Activated CD8-positive, alpha-beta memory T cell treated with anti-CD3 and anti-CD28 coated beads, Interleukin-2, amount 10 ng/mL, durations not matched to agents 7 days and 5 days (primary cell): Measurements from ENCODE around the gene PPP1R14D. TPM values are rescaled to one million over a fixed set of nuclear protein-coding genes. Genes with fewer than 3 reads are reported as not detected.

Source experiments
- ATAC-seq: fragments of 150-1000 bp; cut with Tn5 transposase; one replicate; pipeline ENCODE4 v1.10.0; 2021; ENCODE audit warnings: moderate library complexity
- CTCF ChIA-PET: fragments of 350-600 bp; sonication (Branson Sonifier 250); formaldehyde crosslinking; loops from one replicate; lab custom pipeline; 2021; ENCODE audit warnings: antibody characterized with exemption; lab: Charles Lee
- DNase-seq: peaks from one replicate; pipeline ENCODE4 v3.0.0-alpha.2; 2020
- H3K27ac Mint-ChIP-seq: one replicate; pipeline ENCODE4 v1.8.0; 2021; ENCODE audit warnings: mild to moderate bottlenecking, mixed read lengths
- H3K27me3 Mint-ChIP-seq: one replicate; pipeline ENCODE4 v1.8.0; 2021; ENCODE audit warnings: mixed read lengths
- H3K36me3 Mint-ChIP-seq: one replicate; pipeline ENCODE4 v1.8.0; 2021; ENCODE audit warnings: mild to moderate bottlenecking, mixed read lengths
- H3K4me1 Mint-ChIP-seq: one replicate; pipeline ENCODE4 v1.8.0; 2021; ENCODE audit warnings: mixed read lengths
- H3K4me3 Mint-ChIP-seq: one replicate; pipeline ENCODE4 v1.8.0; 2021; ENCODE audit warnings: mild to moderate bottlenecking, moderate library complexity, mixed read lengths
- H3K9me3 Mint-ChIP-seq: one replicate; pipeline ENCODE4 v1.8.0; 2022; ENCODE audit warnings: low read depth, mixed read lengths
- total RNA-seq, 2 experiments: library from RNA; stranded (reverse); gene quantifications; one replicate each; pipeline ENCODE4 v1.2.3, GENCODE V29; 2021

PPP1R14D gene
- total RNA-seq, 2 experiments from 2014 or later = not detected

DNA sequence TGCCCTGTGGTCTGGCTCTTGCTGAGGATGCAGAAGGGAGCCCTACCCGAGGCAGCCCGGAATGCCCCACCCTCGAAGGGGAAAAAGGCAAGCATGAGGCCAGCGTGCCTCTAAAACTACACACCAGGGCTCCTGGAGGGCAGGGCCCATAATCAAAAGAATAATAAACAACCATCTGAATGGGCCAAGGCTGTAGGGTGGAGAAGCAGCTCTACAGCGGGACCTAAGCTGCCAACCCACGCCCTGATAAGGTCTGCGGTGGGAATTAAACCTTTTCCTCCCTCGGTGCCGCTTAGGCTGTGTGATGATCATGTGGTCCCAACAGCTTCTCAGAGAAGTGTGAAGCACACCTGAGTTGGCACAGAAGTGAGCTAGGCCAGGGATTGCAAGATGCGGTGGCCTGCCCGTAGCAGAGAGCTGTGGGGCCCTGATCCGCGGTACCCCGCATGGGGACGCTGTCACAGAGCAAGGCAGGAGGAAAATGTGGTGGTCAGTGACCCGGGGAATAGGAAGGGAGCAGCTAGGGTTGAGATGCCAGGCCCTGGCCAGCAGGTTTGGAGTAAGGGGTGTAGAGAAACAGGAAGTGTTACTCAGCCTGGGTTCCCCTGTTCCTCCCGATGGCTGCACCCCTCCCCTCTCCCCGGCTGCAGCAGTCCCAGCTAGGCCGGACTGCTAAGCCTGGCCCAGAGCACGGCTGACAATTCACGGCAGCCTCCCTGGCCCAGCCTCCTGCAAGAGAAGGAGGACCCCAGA, 59.8 kb downstream of the PPP1R14D start:
- CTCF ChIA-PET = interaction anchor here (0.9 to 2.1 kb wide), 5 partner anchors 14 to 35 kb away, joined by 3 to 13 read pairs (median 4); no protein-coding TSS in a partner anchor
- Mint-ChIP-seq H3K27ac (peak overlapping the region; percentile 85), H3K4me1 (peaks cover 44% of the 10 kb centered on the region), H3K36me3 (peaks cover 3% of the 10 kb centered on the region), H3K27me3 (no peaks in the 10 kb centered on the region), H3K9me3 (no peaks in the 10 kb centered on the region), H3K4me3 (no peak overlapping the region)
- DNase-seq = no peak
- ATAC-seq = no peak

DNA sequence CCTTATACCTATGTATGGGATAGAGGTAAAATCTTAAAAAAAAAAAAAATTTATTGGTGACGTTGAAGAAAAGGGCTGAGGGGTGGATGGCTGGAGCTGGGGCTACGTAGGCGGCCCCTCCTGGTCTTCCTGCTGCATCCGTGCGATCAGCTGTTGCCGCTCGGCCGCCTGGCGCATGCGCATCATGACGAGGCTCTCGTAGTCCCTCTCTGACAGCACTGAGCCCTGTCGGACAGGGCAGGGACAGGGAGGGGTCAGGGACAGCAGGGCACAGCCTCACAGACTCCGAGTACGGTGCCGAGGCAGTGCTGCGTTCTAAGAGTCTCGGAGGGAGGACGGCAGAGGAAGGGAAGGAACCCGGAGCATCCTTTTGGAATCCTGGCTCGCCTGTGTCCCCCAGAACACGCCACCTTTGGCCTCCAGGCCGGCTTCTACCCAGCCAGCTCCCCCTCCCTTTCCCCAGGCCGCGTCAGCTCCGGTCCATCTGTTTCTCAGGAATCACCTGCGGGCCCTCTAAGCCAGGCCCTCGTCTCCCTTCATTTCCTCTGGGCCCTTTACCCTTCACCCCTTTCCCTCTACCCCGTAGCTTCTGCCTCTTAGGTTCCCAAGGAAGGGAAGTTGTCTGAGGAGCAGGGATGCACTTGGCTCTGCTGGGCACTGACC, 60.5 kb downstream of the PPP1R14D start:
- CTCF ChIA-PET = interaction anchor here (0.9 to 1.4 kb wide), 4 partner anchors 16 to 36 kb away, joined by 3 to 5 read pairs (median 4); no protein-coding TSS in a partner anchor
- H3K36me3 Mint-ChIP-seq = peaks cover 3% of the 10 kb centered on the region
- no peak for ATAC-seq
- no peak overlapping the region for H3K27ac Mint-ChIP-seq
- no peak for DNase-seq
- H3K4me3 Mint-ChIP-seq = no peak overlapping the region
- H3K27me3 Mint-ChIP-seq = no peaks in the 10 kb centered on the region
- no peaks in the 10 kb centered on the region for H3K9me3 Mint-ChIP-seq
- H3K4me1 Mint-ChIP-seq = peaks cover 50% of the 10 kb centered on the region

DNA sequence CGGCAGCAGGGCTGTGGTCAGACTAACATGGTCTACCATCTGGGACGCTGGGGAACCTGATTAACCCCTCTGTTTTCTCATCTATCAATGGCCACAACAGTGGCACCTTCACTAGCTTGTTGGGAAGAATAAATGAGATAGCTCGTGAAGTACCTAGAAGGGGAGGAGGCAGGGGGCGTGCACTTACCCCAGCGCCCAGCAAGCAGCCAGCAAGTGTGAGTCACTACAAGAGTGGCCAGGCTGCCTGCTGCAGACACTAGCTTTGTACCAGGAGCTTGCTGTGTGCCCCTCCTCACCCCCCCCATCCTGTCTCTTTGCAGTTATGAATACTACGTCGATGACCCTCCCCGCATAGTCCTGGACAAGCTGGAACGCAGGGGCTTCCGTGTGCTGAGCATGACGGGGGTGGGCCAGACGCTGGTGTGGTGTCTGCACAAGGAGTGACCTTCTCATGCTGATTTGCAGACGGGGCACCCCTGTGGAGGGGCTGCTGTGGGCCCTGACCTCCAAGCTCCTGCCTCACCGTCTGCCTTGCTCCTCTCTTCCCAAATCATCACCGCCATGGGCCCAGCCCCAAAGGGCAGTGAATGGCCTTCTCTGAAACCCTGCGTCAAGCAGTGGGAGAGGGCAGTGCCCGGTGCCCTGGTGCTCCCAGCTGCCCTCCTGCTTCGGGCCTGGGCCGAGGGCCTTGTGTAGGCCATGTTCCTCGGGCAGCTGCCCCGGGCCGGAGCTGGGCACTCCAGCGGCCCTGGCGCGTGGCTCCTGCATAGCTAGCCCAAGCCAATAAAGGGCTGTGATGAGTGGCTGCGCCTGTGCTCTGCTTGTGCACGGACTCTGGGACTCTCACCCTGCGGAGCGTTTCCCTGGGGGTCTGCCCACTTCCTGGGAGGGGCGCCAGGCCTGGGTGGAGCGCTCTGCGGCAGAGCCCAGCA, 61.3 kb downstream of the PPP1R14D start:
- Mint-ChIP-seq H3K36me3 (peaks cover 3% of the 10 kb centered on the region), H3K27ac (no peak overlapping the region), H3K4me3 (no peak overlapping the region), H3K4me1 (peaks cover 51% of the 10 kb centered on the region), H3K9me3 (no peaks in the 10 kb centered on the region), H3K27me3 (no peaks in the 10 kb centered on the region)
- DNase-seq (no peak), ATAC-seq (no peak)
- CTCF ChIA-PET = interaction anchor here (0.9 to 5.4 kb wide), 6 partner anchors 11 to 91 kb away, joined by 3 to 26 read pairs (median 4); no protein-coding TSS in a partner anchor

DNA sequence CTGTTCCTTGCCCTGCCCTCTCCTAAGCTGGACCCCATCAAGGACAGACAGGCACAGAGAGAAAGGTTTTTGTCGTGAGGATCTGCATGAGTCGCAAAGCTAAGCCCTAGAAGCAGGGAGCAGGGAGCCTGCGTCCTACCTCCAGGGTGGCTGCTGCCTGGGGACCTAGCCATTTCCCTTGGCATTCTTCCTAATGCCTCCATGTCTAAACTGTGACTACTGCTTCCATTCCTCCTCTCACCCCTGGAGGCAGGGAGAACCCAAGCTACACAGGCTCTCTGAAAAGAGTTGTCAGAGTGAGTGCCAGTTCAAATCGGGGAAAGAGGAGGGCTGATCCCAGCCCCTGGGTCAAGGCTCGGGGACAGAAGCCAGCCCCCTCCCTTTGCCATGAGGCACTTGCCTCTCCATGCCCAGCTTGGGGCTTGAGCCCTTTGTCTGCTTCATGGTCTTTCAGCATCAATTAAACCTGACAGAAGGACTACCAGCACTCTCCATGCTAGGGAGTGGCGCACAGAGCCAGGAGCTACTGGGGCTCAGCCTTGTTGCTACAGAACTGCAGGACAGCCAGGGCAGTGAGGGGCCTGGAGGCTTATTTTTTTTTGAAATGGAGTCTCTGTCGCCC, 62.2 kb downstream of the PPP1R14D start:
- Mint-ChIP-seq H3K27ac (peak overlapping the region; percentile 91), H3K4me3 (no peak overlapping the region), H3K36me3 (peaks cover 3% of the 10 kb centered on the region), H3K27me3 (no peaks in the 10 kb centered on the region), H3K9me3 (no peaks in the 10 kb centered on the region), H3K4me1 (peaks cover 51% of the 10 kb centered on the region)
- no peak for ATAC-seq
- DNase-seq = no peak
- CTCF ChIA-PET = interaction anchor here (0.9 to 5.4 kb wide), 5 partner anchors 12 to 91 kb away, joined by 3 to 26 read pairs (median 6); no protein-coding TSS in a partner anchor

Other genes with a start within 250 kb of the PPP1R14D start
- 10 to 100 TPM; 52.1 to 75.0 TPM for gene KNL1, start 234.5 kb downstream of the PPP1R14D start, total RNA-seq
- 10 to 100 TPM; 73.0 to 83.3 TPM for gene RAD51, start 133.5 kb downstream of the PPP1R14D start, total RNA-seq
- gene RMDN3, start 73.5 kb downstream of the PPP1R14D start, total RNA-seq = 10 to 100 TPM; 30.9 to 33.1 TPM
- gene GCHFR, start 64.6 kb downstream of the PPP1R14D start, total RNA-seq = 10 to 100 TPM; 25.9 to 29.1 TPM
- gene C15orf62, start 58.7 kb downstream of the PPP1R14D start, total RNA-seq = under 1 TPM; 0.45 to 0.82 TPM
- gene ZFYVE19, start 21.6 kb downstream of the PPP1R14D start, total RNA-seq = 10 to 100 TPM; 28.2 TPM
- 10 to 100 TPM; 45.6 to 51.2 TPM for gene DNAJC17, start 21.2 kb downstream of the PPP1R14D start, total RNA-seq
- gene SPINT1, start 15.3 kb upstream of the PPP1R14D start, total RNA-seq = 1 to 10 TPM; 3.7 to 4.0 TPM
- gene RHOV, start 45.5 kb upstream of the PPP1R14D start, total RNA-seq = not detected
- gene VPS18, start 65.7 kb upstream of the PPP1R14D start, total RNA-seq = 10 to 100 TPM; 16.9 to 19.5 TPM
- gene DLL4, start 100.6 kb upstream of the PPP1R14D start, total RNA-seq = under 1 TPM in 1 of 2 experiments, not detected in 1; 0.12 TPM
- 10 to 100 TPM in 1 of 2 experiments, 1 to 10 TPM in 1; 8.3 to 13.0 TPM for gene CHAC1, start 124.8 kb upstream of the PPP1R14D start, total RNA-seq